Mucosa of stomach (tissue), 1 donor: Measurements from ENCODE around the gene CCDC167.

ENCODE experiments used
- H3K27me3 ChIP-seq: one replicate; pipeline ENCODE4 v1.7.0; 2013; ENCODE audit warnings: mild to moderate bottlenecking, low read length; ENCODE audit not compliant: control insufficient read depth, insufficient read depth
- H3K36me3 ChIP-seq: one replicate; pipeline ENCODE4 v1.7.0; 2013; ENCODE audit warnings: low read length; ENCODE audit not compliant: control insufficient read depth, insufficient read depth
- H3K4me1 ChIP-seq: one replicate; pipeline ENCODE4 v1.7.0; 2013; ENCODE audit warnings: mild to moderate bottlenecking, low read length; ENCODE audit not compliant: control insufficient read depth, insufficient read depth
- H3K4me3 ChIP-seq: one replicate; pipeline ENCODE4 v1.7.0; 2013; ENCODE audit warnings: low read length
- H3K9ac ChIP-seq: one replicate; pipeline ENCODE4 v1.7.0; 2013; ENCODE audit warnings: mild to moderate bottlenecking, low read length, moderate library complexity
- H3K9me3 ChIP-seq: one replicate; pipeline ENCODE4 v1.7.0; 2013; ENCODE audit warnings: mild to moderate bottlenecking, low read length, moderate library complexity; ENCODE audit not compliant: control insufficient read depth
- donor health status: Pancreatic carcinoma.

The CCDC167 gene

GRCh38 chr6:37499433-37500293 lies at the start of gene CCDC167:
Gene CCDC167 (minus strand): TSS chr6:37499893. CDS start chr6:37499863, 30 bp downstream.
- Histone ChIP-seq H3K9ac (peak within 1 kb of the TSS; percentile 84), H3K4me3 (peak within 1 kb of the TSS; percentile 74), H3K36me3 (no peaks in the 10 kb centered on the region), H3K27me3 (no peaks in the 10 kb centered on the region), H3K9me3 (no peaks in the 10 kb centered on the region), H3K4me1 (peaks cover 7% of the 10 kb centered on the region)

DNA sequence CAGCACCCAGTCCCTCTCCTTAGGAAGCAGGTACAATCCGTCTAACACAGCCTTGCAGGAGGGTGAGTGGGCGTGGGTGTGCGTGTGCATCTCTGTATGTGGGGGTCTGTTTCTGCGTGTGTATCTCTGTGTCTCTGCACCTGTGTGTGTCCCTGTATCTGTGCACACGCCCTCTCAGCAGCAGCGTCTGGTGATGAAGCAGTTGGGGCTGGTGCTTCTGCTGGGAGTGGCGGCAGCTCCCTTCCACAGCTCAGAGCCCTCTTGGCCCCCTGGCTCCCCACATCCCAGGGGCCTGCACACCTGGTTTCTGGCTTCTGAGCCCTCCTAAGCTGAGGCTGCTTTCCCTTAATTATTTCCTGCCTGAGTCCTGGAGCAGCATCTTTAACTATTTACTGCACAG lies 49.5 kb upstream of the CCDC167 start:
- Histone ChIP-seq H3K27me3 (peaks cover 24% of the 10 kb centered on the region), H3K36me3 (no peaks in the 10 kb centered on the region), H3K4me1 (no peaks in the 10 kb centered on the region), H3K9ac (no peak overlapping the region), H3K9me3 (no peaks in the 10 kb centered on the region), H3K4me3 (no peak overlapping the region)

DNA sequence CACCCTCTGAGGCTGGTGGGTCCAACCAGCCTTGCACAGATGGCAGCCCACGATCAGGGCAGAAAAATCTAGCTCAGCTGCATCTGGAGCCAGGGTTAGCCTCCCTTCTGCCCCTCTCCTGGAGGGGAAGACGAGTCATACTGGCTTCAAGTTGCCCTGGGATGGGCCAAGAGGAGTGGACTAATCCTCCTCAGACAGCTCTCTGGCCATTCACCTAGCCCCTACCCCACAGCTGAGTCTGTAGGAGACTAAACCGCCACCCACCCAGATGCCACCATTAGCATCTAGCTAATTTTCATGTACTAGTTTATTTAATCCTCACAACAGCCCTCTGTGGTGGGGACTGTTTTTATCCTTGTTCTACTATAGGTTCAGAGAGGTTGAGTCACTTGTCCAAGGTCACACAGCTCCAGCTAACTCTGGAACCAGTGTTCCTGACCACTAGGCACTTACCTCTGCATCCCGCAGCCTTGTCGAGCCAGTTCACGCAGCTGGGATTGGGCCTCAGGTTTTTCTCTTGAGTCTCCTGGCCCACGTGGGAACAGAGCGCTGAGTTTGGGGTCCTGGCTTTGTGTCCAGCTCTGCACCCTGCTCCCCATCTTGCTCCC lies 48.5 kb upstream of the CCDC167 start:
- Histone ChIP-seq H3K9me3 (no peaks in the 10 kb centered on the region), H3K27me3 (peaks cover 18% of the 10 kb centered on the region), H3K4me1 (no peaks in the 10 kb centered on the region), H3K4me3 (no peak overlapping the region), H3K9ac (no peak overlapping the region), H3K36me3 (no peaks in the 10 kb centered on the region)

- no peaks in the 10 kb centered on the region for H3K4me1 ChIP-seq
- H3K36me3 ChIP-seq, result no peaks in the 10 kb centered on the region
- no peak overlapping the region for H3K4me3 ChIP-seq
- H3K27me3 ChIP-seq, result peaks cover 17% of the 10 kb centered on the region
- H3K9me3 ChIP-seq, result no peaks in the 10 kb centered on the region
- H3K9ac ChIP-seq, result no peak overlapping the region
Measured at GRCh38 chr6:37547564-37548061, 47.9 kb upstream of the CCDC167 start.

GRCh38 chr6:37546141-37546871 lies 46.6 kb upstream of the CCDC167 start:
- Histone ChIP-seq H3K36me3 (no peaks in the 10 kb centered on the region), H3K9me3 (no peaks in the 10 kb centered on the region), H3K4me1 (no peaks in the 10 kb centered on the region), H3K27me3 (peaks cover 14% of the 10 kb centered on the region), H3K4me3 (no peak overlapping the region), H3K9ac (no peak overlapping the region)

- H3K9me3 ChIP-seq, result no peaks in the 10 kb centered on the region
- H3K36me3 ChIP-seq, result no peaks in the 10 kb centered on the region
- H3K4me3 ChIP-seq, result no peak overlapping the region
- no peaks in the 10 kb centered on the region for H3K4me1 ChIP-seq
- H3K9ac ChIP-seq, result no peak overlapping the region
- H3K27me3 ChIP-seq, result peaks cover 9% of the 10 kb centered on the region
Measured at GRCh38 chr6:37544530-37544929, 44.8 kb upstream of the CCDC167 start.

DNA sequence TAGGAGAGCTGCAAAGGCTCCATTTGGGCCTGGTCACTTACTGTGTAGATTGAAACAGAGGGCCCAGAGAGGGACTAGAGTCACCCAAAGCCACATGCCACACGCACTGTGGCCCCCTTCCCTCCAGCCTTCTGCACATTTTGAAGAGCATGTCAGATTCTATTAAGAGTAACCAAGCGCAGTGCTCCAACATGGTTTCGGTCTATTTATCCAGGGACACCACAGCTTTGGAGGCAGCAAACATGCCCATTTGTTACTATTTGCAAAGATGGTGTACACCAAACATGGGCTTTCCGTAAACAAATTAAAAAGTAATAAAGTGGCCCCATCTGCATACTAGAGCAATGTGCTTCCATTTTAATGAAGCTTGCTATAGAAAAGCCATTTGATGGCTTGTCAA lies 43.7 kb upstream of the CCDC167 start:
- no peaks in the 10 kb centered on the region for H3K9me3 ChIP-seq
- no peaks in the 10 kb centered on the region for H3K36me3 ChIP-seq
- no peaks in the 10 kb centered on the region for H3K4me1 ChIP-seq
- no peak overlapping the region for H3K9ac ChIP-seq
- H3K27me3 ChIP-seq, result peaks cover 14% of the 10 kb centered on the region
- H3K4me3 ChIP-seq, result no peak overlapping the region

DNA sequence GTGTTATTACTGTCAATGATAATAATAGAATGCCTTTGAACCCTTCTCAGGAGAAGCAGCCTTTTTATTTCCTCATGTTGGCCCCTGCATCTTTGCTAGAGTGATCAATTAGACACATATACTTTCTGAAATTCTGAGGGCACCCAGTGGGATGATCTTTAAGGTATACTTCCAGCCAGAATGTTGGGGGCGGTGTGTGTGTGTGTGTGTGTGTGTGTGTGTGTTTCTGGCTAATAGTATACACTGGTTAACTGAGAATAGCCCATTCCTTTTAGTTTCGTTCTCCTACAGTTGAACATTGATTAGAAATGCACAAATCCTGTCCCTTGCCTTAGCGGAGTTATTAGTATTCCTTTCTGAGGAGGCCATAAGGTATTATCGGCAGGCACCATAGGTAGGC lies 41.7 kb upstream of the CCDC167 start:
- Histone ChIP-seq H3K36me3 (no peaks in the 10 kb centered on the region), H3K9ac (no peak overlapping the region), H3K4me1 (no peaks in the 10 kb centered on the region)

GRCh38 chr6:37540390-37540789 lies 40.7 kb upstream of the CCDC167 start:
- H3K36me3 ChIP-seq, result no peaks in the 10 kb centered on the region
- H3K4me3 ChIP-seq, result no peak overlapping the region
- no peaks in the 10 kb centered on the region for H3K9me3 ChIP-seq
- no peaks in the 10 kb centered on the region for H3K4me1 ChIP-seq
- H3K9ac ChIP-seq, result no peak overlapping the region
- H3K27me3 ChIP-seq, result peaks cover 39% of the 10 kb centered on the region

More for the DNA sequence above, 41.7 kb upstream of the CCDC167 start:
- H3K4me3 ChIP-seq, result no peak overlapping the region
- H3K27me3 ChIP-seq, result peaks cover 34% of the 10 kb centered on the region
- no peaks in the 10 kb centered on the region for H3K9me3 ChIP-seq

DNA sequence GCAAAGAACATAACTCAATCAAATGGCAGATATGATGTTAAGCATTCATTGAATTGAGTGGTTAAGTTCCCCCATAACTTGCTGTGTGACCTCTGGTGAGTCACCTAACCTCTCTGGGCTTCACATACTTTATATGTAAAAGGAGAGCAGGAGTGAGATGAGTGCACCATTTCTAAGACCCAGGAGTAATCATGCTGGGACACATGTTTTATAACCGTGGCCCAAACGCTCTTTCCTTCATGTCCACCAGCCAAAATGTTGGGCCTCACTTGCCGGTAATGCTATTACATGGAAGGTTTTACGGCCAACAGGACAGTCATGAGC lies 40.3 kb upstream of the CCDC167 start:
- Histone ChIP-seq H3K4me3 (no peak overlapping the region), H3K9me3 (no peaks in the 10 kb centered on the region), H3K4me1 (no peaks in the 10 kb centered on the region), H3K27me3 (peaks cover 43% of the 10 kb centered on the region), H3K36me3 (no peaks in the 10 kb centered on the region), H3K9ac (no peak overlapping the region)

DNA sequence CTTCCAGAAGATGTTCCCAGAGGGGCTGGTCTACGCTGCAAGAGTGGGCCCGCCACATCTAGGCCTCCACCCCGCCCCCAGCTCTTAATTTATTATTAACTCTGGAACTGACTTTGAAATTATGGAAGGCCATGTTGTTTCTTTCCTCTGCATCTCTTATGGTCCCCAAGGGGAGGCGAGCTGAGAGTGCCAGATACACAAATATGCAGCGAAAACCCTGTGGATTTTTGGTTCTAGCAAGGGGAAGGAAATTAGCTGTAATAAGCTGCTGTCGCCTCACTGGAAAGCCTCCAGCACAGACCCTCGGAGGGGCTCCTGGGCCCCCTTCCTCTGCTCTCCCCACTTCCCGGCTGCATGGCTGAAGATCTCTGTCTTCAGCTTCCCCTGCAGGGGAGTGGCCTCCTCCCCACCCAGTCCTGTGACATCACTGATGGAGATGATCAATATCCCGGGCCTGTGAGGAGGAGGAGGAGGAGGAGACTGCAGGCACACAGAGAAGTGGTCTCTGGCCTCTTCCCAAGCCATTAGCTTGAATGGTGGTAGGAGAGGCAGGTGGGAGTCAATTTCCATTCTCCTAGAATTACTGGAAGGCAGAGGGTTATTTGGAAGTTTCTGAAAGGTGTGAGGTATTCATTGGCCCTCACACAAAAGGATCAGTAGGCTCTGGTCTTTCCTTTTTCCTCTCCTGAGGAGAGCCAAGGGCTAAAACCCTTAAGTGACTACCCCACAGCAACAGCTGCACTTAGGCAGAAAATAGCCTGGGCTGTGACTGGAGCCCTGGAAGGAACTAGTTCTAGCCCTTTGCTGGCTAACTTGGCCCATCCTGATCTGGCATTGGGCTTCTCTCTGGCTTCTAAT lies 39.7 kb upstream of the CCDC167 start:
- H3K9me3 ChIP-seq, result no peaks in the 10 kb centered on the region
- no peaks in the 10 kb centered on the region for H3K36me3 ChIP-seq
- peaks cover 45% of the 10 kb centered on the region for H3K27me3 ChIP-seq
- no peaks in the 10 kb centered on the region for H3K4me1 ChIP-seq
- H3K4me3 ChIP-seq, result no peak overlapping the region
- no peak overlapping the region for H3K9ac ChIP-seq
